ENCODE results near the gene ZNF57.
"Not testable (repeated sequence)": the region's sequence is repeated elsewhere in the genome, so short reads cannot be mapped to it uniquely, and the experiment has no call there.

The ZNF57 gene

DNA sequence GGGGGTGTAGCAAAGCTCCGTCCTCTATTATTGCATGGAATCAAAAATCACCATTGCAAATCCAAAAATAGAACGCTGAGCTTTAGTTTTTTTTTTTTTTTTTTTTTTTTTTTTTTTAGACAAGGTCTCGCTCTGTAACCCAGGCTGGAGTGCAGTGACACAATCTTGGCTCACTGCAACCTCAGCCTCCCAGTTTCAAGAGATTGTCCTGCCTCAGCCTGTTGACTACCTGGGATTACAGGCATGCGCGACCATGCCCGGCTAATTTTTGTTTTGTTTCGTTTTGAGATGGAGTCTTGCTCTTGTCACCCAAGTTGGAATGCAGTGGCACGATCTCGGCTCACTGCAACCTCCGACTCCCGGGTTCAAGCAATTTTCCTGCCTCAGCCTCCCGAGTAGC is 59.4 kb downstream of the ZNF57 start:
- no peak for DNase-seq

DNA sequence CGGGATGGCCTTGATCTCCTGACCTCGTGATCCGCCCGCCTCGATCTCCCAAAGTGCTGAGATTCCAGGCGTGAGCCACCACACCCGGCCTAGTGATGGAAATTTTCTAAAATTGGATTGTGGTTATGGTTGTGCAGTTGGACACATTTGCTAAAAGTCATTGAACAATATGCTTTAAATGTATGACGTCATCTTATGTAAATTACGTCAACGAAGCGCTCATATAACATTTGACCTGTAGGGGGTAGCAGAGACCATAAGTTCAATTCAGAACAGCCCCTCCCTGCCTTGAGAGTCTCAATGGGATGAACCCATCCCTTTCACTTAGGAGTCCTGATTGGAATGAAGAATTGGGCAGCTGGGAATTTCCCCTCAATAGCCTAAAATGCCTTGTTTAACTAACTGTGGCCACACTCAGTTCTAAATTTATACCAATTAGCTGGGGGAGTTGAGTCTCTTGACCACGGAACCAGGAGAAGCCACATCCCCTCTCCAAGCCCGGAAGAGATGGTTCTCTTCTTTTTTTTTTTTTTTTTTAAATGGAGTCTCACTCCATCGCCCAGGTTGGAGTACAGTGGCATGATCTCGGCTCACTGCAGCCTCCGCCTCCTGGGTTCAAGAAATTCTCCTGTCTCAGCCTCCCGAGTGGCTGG is 61.4 kb downstream of the ZNF57 start:
- DNase-seq = peak; percentile 67

DNA sequence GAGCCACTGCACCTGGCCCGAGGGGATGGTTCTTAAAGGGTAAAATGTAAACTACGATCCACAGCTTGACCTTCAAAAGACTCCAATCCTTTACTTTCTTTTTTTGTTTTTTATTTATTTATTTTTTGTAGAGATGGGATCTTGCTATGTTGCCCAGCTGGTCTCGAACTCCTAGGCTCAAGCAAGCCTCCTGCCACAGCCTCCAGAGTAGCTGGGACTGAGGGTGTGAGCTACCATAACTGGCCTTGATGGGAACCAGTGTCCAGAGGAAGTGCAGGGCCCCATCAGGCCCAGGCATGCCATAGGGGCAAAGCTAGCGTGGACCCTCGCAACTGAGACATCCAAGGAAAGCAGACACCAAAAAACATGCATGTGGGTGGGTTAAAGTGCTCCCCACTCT is 62.4 kb downstream of the ZNF57 start:
- no peak for DNase-seq

DNA sequence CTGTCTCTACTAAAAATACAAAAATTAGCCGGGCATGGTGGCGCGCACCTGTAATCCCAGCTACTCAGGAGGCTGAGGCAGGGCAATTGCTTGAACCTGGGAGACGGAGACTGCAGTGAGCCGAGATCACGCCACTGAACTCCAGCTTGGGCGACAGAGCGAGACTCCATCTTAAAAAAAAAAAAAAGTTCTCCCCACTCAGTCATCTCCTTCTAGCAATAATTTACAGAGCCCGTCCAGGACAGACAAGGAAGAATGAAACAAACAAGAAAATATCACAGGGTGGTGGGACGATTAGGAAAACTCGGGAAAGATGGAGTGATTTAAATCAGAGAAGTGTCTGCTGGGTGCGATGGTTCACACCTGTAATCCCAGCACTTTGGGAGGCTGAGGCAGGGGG is 62.9 kb downstream of the ZNF57 start:
- not testable (repeated sequence) for DNase-seq

DNA sequence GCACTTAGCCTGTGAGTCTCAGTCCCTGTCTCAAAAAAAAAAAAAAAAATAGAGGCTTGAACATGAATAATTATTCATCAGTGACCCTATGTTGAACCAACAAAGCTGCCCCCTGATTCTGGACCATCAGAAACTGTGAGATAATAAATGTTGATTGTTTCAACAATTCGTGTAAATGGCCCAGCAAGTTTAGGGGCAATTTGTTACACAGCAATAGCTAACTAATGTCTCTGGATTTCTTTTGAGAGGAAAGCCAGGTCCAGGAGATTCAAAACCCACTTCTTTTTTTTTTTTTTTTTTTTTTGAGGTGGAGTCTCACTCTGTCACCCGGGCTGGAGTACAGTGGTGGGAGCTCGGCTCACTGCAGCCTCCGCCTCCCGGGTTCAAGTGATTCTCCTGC is 64.1 kb downstream of the ZNF57 start:
- no peak for DNase-seq

DNA sequence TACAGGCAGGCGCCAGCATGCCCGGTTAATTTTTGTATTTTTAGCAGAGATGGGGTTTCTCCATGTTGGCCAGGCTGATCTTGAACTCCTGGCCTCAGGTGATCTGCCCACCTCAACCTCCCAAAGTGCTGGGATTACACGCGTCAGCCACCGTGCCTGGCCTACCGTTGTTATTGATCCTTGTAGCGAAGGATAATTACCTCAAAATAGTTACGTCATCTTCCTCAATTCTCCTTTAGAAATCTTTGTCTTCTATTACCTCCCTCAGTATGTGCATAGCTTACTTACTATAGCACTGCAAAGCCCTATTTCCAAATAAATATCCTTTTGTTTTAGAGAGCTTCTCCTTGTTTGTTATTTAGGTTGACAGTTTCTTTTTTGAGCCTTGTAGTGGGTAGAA is 67.2 kb downstream of the ZNF57 start:
- no peak for DNase-seq

Data from KG1 (cell line).